H1 (cell line): ENCODE measurements around the gene TRIAP1. TPM values are rescaled to one million over a fixed set of nuclear protein-coding genes. Genes with fewer than 3 reads are reported as not detected.

Source experiments
- BACH1 ChIP-seq: IDR thresholded peaks from 2 replicates; pipeline ENCODE4 v1.6.1; 2012; ENCODE audit warnings: low read length, improper control_type of control experiment
- HDAC6 ChIP-seq: IDR thresholded peaks from one replicate; pipeline ENCODE4 v1.7.1; 2012; ENCODE audit warnings: low read depth, mild to moderate bottlenecking, inconsistent platforms, low read length, moderate library complexity
- RAD21 ChIP-seq, 2 experiments: IDR thresholded peaks in 1 of 2; conservative IDR thresholded peaks in 1 of 2; 2 replicates each; pipeline ENCODE4 v1.6.1; 2011; ENCODE audit warnings: low read depth in 2 of 2, low read length in 2 of 2, improper control_type of control experiment in 1 of 2, inconsistent platforms in 1 of 2, mild to moderate bottlenecking in 1 of 2, moderate library complexity in 1 of 2
- TAF7 ChIP-seq: optimal IDR thresholded peaks from 2 replicates; pipeline ENCODE3; 2011; ENCODE audit warnings: low read depth, mild to moderate bottlenecking, inconsistent platforms, low read length, moderate library complexity, borderline replicate concordance
- polyA plus RNA-seq, 7 experiments: library from polyadenylated mRNA; depleted of rRNA in 3 of 7; stranded (reverse) in 5 of 7; unstranded in 2 of 7; fragments of >200 nt in 5 of 7; fragments of 200-250 nt in 2 of 7; gene quantifications; 1 replicate in 5 of 7; 2 replicates in 1 of 7; 4 replicates in 1 of 7; pipeline versions ENCODE4 v1.2.1 to v1.2.3, GENCODE V29; 2011 to 2013; ENCODE audit warnings: missing spikeins in 2 of 7, mixed read lengths in 2 of 7
- total RNA-seq: library from RNA; stranded (reverse); fragmentation: NEBNext Ultra II Directional; extraction: Animal tissue kit (Norgen Biotek cat#: 25700); gene quantifications from 2 replicates; pipeline ENCODE4 v1.2.1, GENCODE V29; 2021

The TRIAP1 gene
- total and polyA plus RNA-seq, 2 of the 8 experiments (the other 6 are each of a cell fraction or from before 2014, with no cell fraction given), result 42.0 to 63.4 TPM

DNA sequence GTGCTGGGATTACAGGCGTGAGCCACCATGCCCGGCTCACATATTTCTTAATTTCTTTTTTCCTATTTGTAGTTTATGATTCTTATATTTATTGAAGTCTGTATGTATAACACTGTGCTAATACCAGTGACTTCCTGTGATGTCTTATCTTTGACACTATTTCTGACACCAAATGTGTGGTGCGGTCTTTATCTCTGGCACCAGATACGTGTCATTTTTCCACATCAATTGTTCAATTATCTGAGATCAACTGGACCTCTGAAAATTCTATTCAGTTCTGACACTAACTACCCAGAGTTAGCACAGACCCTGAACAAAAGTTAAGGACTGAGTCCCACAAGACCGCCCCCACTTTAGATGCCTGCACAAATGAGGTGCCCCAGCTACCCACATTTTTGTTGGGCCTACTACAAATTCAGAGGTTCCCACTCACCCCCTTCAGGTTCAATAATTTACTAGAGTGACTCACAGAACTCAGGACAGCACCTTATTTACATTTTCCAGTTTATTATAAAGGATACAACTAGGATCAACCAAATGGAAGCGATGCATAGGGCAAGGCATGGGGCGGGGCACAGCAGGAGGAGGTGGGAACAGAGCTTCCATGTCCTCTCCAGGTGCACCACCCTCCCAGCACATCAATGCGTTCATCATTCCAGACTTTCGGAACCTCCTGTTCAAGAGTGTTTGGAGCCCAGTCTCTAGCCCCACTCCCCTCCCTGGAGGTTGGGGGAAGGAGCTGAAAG lies 35.0 kb upstream of the TRIAP1 start (continued):
- TF ChIP-seq TAF7 (no peak), RAD21 (IDR thresholded peaks at IDR 0.05 in 1 of 2, conservative IDR thresholded peaks at IDR 0.05 in 1 of 2; ENCODE audit: low read depth in 2 of 2, low read length in 2 of 2) (no peak), BACH1 (no peak), HDAC6 (no peak)
